Left hindlimb (tissue), 1 donor: Measurements from ENCODE around the gene KBTBD12.
"Not testable (repeated sequence)": the region's sequence is repeated elsewhere in the genome, so short reads cannot be mapped to it uniquely, and the experiment has no call there.

Experiments
- DNase-seq: peaks from one replicate; pipeline ENCODE4 v3.0.0-alpha.2; 2018

Gene KBTBD12

GRCh38 chr3:127905556-127905955 lies 9.5 kb upstream of the KBTBD12 start:
- no peak for DNase-seq

GRCh38 chr3:127906653-127907052 lies 8.4 kb upstream of the KBTBD12 start:
- not testable (repeated sequence) for DNase-seq

GRCh38 chr3:127908202-127908601 lies 6.8 kb upstream of the KBTBD12 start:
- no peak for DNase-seq

- no peak for DNase-seq
Observed at GRCh38 chr3:127908951-127909350, 6.1 kb upstream of the KBTBD12 start.

GRCh38 chr3:127909646-127910045 lies 5.4 kb upstream of the KBTBD12 start:
- DNase-seq, result no peak

GRCh38 chr3:127911421-127911931 lies 3.6 kb upstream of the KBTBD12 start:
- DNase-seq, result peak; percentile 68

GRCh38 chr3:127913841-127914240 lies 1.2 kb upstream of the KBTBD12 start:
- not testable (repeated sequence) for DNase-seq

- no peak for DNase-seq
Observed at GRCh38 chr3:127914584-127914983, 448 bp upstream of the KBTBD12 start.

GRCh38 chr3:127915937-127916493 lies 983 bp downstream of the KBTBD12 start:
- no peak for DNase-seq

- DNase-seq, result no peak
Observed at GRCh38 chr3:127920738-127921137, 5.7 kb downstream of the KBTBD12 start.

- DNase-seq, result no peak
Observed at GRCh38 chr3:127923611-127924010, 8.6 kb downstream of the KBTBD12 start.

GRCh38 chr3:127925384-127925783 lies 10.4 kb downstream of the KBTBD12 start:
- no peak for DNase-seq

GRCh38 chr3:127927829-127928604 lies 13.0 kb downstream of the KBTBD12 start:
- DNase-seq, result no peak

- DNase-seq, result no peak
Observed at GRCh38 chr3:127929818-127930413, 14.9 kb downstream of the KBTBD12 start.

GRCh38 chr3:127933396-127933795 lies 18.4 kb downstream of the KBTBD12 start:
- DNase-seq, result no peak

- DNase-seq, result no peak
Observed at GRCh38 chr3:127938800-127939199, 23.8 kb downstream of the KBTBD12 start.

- DNase-seq, result no peak
Observed at GRCh38 chr3:127940116-127940515, 25.1 kb downstream of the KBTBD12 start.

GRCh38 chr3:127942613-127943012 lies 27.6 kb downstream of the KBTBD12 start:
- DNase-seq, result no peak

GRCh38 chr3:127948211-127948610 lies 33.2 kb downstream of the KBTBD12 start:
- no peak for DNase-seq

- DNase-seq, result no peak
Observed at GRCh38 chr3:127949446-127950055, 34.5 kb downstream of the KBTBD12 start.

- DNase-seq, result no peak
Observed at GRCh38 chr3:127951276-127951675, 36.2 kb downstream of the KBTBD12 start.

GRCh38 chr3:127953091-127954035 lies 38.3 kb downstream of the KBTBD12 start:
- no peak for DNase-seq
